Inflammatory macrophage (primary cell): ENCODE measurements around the gene PTGER2.

ENCODE experiments used
- DNase-seq, 2 donors: peaks; one replicate each; pipeline ENCODE4 v3.0.0-alpha.2; 2020 to 2022
- total RNA-seq, 18 experiments: gene quantifications; one replicate each; lab custom pipeline; 2026; ENCODE audit warnings: mixed read lengths in 6 of 18, inconsistent platforms in 2 of 18; lab: John Stamatoyannopoulos, UW

The PTGER2 gene
- 6.9 to 50.9 (median 15.6) reads per million in 18 experiments for total RNA-seq

GRCh38 chr14:52313903-52314594 is at the start of gene PTGER2:
Gene PTGER2, plus strand, starts transcription at chr14:52314312. Its CDS starts 237 bp downstream, at chr14:52314549.
- DNase-seq: peak; percentile 95 to 98

GRCh38 chr14:52265253-52265652 is 48.9 kb upstream of the PTGER2 start:
- no peak for DNase-seq

- no peak for DNase-seq
Observed at GRCh38 chr14:52266179-52266578, 47.9 kb upstream of the PTGER2 start.

GRCh38 chr14:52266782-52267181 is 47.3 kb upstream of the PTGER2 start:
- no peak for DNase-seq

GRCh38 chr14:52267501-52268278 is 46.4 kb upstream of the PTGER2 start, which contains the start of gene PTGDR:
Gene PTGDR, plus strand, starts transcription at chr14:52267698. Its CDS starts 117 bp downstream, at chr14:52267815.
- DNase-seq: no peak

- DNase-seq: no peak
Observed at GRCh38 chr14:52268279-52269061, 45.6 kb upstream of the PTGER2 start.

GRCh38 chr14:52269100-52269499 is 45.0 kb upstream of the PTGER2 start:
- DNase-seq: no peak

GRCh38 chr14:52269982-52270381 is 44.1 kb upstream of the PTGER2 start:
- no peak for DNase-seq

GRCh38 chr14:52271538-52271937 is 42.6 kb upstream of the PTGER2 start:
- no peak for DNase-seq

- DNase-seq: peak; percentile 5 to 12
Observed at GRCh38 chr14:52272375-52272774, 41.7 kb upstream of the PTGER2 start.

GRCh38 chr14:52275372-52275771 is 38.7 kb upstream of the PTGER2 start:
- DNase-seq: no peak

GRCh38 chr14:52277552-52277951 is 36.6 kb upstream of the PTGER2 start:
- DNase-seq: no peak

- peak; percentile 19 to 38 for DNase-seq
Observed at GRCh38 chr14:52279408-52279807, 34.7 kb upstream of the PTGER2 start.

- DNase-seq: no peak
Observed at GRCh38 chr14:52283099-52283498, 31.0 kb upstream of the PTGER2 start.

GRCh38 chr14:52286661-52287649 is 27.2 kb upstream of the PTGER2 start:
- DNase-seq: no peak

GRCh38 chr14:52296378-52296777 is 17.7 kb upstream of the PTGER2 start:
- no peak for DNase-seq

GRCh38 chr14:52298795-52299194 is 15.3 kb upstream of the PTGER2 start:
- DNase-seq: no peak

GRCh38 chr14:52299692-52300278 is 14.3 kb upstream of the PTGER2 start:
- peak; percentile 48 to 76 for DNase-seq

GRCh38 chr14:52303236-52303635 is 10.9 kb upstream of the PTGER2 start:
- DNase-seq: peak in 1 of 2 donors; percentile 25

- DNase-seq: no peak
Observed at GRCh38 chr14:52304248-52304904, 9.7 kb upstream of the PTGER2 start.

- no peak for DNase-seq
Observed at GRCh38 chr14:52305014-52305413, 9.1 kb upstream of the PTGER2 start.
